ENCODE results near the gene SLC19A1.

GRCh38 chr21:45506836-45507522, 35.3 kb downstream of the SLC19A1 start:
- TF ChIP-seq CTCF (IDR thresholded peaks at IDR 0.05), result no peak
- no peak for TF ChIP-seq POLR2A (IDR thresholded peaks at IDR 0.05)
